Activated CD8-positive, alpha-beta memory T cell treated with anti-CD3 and anti-CD28 coated beads, Interleukin-2, amount 50 U/mL, for 1 hour (primary cell): ENCODE data around the gene OCEL1.
"Not testable (repeated sequence)": the region's sequence is repeated elsewhere in the genome, so short reads cannot be mapped to it uniquely, and the experiment has no call there.

ENCODE experiments used
- DNase-seq: peaks from one replicate; pipeline ENCODE4 v3.0.0-alpha.2; 2020; ENCODE audit errors: extremely low read depth

OCEL1 gene, protein sequence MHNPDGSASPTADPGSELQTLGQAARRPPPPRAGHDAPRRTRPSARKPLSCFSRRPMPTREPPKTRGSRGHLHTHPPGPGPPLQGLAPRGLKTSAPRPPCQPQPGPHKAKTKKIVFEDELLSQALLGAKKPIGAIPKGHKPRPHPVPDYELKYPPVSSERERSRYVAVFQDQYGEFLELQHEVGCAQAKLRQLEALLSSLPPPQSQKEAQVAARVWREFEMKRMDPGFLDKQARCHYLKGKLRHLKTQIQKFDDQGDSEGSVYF

DNA sequence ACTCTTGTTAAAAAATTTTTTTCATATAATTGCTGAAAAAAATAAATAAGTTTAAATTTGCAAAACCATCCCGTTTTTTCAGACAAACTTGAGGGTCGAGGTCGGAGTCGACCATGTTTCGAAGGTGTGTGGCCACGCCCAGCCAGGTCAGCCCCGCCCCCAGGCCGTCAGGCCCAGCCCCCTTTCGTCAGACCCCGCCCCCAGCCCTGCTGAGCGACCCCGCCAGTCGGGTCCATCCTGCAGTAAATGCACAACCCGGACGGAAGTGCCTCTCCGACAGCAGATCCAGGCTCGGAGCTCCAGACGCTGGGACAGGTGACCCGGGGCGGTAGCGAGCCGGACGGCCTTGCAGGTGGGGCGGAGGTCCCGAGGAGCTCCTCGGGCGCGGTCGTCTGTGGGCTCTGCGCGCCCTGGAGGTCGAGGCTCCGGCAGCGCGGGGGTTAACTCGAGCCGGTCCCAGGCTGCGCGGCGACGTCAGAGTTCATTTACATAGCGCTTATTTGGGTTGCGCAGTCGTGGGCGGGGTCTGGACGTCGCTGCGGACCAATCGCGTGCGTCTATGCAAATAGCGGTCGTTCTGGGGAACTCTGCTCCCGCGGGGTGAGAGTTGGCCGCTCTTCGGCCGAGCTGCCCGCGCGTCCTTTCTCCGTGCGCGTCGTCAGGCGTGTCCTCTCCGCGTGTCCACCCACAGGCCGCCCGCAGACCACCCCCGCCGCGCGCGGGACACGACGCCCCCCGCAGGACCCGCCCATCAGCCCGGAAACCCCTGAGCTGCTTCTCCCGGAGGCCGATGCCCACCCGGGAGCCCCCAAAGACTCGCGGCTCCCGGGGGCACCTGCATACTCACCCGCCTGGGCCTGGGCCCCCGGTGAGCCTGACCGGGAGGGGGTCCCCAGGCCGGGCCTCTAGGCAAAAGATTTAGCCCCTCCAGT lies at the start of gene OCEL1:
Gene OCEL1, plus strand, starts transcription at position 225 of the 932 bp plus-strand sequence. Its CDS starts 22 bp downstream, at position 247.
- peak; percentile 92 for DNase-seq

DNA sequence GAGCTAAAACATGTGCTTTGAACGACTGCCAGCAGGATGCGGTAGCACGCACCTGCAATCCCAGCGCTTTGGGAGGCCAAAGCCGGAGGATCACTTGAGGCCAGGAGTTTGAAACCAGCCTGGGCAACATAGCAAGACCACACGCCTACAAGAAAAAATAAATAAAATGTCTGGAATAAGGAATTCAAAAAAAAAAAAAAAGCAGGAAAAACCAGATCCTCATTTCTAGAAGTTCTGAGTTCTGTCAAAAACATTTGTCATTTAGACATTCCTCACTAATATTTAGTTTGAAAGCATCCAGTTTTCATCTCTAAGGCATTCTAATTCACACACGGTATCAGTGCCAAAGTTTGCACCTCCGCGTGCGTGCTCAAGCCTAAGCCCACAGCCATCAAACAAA lies 47.7 kb upstream of the OCEL1 start:
- DNase-seq: no peak

DNA sequence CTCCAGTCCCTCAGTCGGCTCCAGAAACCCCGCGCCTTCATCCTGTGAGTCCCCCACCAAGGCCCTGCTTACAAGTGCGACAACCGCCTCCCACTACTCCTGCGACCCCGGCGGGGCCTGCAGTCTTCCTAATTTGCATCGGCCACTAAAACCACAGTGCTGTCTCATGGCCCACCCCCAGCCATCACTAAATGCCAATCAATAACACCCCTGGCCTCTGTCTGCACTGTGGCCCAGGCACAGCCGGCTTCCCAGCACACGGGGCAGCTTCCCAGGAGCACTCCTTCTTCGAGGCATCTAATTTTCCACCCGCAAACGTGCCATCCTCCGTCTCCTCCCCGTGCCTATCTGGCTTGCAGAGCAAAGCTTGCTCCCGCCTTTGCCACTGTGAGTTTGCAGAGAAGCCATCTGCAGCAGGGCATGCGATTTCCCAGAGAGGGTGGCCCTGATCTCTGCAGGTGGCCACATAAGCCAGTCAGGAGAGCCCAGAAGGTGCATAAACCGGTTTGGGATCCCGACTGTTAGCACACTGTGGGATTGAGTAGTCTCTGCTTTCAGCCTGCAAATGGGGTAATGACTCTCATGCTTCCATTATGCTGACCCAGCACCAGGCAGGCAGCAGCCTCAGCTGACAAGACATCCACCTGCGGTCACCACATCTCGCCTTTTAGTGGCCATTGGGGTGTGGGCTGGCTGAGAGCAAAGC lies 44.9 kb upstream of the OCEL1 start:
- DNase-seq: no peak

DNA sequence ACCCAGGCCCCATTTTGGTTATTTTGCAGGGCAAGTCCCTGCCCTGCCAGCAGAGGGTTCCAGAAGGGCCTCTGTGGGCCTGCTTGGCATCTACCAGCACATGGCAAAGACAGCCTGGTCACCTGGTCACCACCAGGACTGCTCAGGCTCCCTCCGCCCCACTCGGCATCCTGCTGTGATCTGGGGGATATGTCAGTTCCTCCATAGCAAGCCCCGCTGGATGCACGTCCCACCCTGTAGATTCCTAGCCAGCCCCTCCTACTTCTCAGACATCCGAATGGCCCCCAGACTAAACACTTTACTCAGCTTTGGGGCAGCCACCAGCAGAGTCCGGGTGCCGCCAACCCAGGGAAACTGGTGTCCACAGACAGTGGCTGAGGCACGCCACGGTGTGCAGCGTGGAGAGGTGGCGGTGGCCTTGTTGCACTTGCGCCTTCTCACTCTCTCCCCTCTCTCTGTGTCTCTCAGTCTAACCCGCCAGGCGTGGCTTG lies 42.7 kb upstream of the OCEL1 start:
- DNase-seq: no peak

DNA sequence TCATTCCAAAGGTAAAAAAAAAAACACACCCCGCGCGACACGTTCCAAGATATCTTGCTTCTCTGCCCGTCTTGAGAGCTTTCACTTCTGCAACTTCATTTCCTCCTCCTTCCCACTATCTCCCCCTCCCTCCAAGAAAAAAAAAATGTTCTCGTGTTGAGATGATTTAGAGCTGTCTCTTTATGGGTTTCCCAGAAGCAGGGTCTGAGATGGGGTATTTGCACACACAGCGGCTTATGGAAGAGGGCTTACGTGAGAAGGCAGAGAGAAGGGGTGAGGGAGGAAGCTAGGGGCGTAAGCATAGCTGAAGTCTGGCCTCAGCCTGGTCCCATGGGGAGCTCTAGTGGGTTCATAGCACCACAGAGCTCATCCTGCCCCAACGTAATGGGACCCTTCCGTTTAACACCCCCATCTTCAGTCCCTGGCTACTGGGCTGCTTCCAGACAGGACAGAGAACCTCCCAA lies 42.1 kb upstream of the OCEL1 start:
- no peak for DNase-seq

DNA sequence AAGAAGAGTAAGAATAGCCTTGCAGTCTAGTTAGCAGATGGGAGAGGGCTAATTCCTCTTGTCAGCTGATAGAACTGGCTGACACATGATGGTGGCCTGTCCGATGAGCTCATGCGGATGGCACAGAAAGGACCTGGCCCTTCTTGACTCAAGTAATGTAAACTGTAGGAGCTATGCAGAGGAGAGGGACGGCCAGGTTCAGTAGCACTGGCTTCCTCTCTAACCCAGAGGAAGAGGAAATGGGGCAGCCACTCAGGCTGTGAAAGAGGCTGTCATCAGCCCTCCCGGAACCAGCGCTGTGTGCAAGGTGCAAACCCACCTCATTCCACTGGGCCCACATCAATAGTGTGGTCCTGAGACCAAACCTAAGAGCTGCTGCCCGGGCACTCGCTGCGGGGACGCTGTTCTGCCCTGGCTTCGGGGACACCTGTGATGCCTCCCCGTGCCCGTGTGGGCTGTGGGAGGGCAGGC lies 41.6 kb upstream of the OCEL1 start:
- DNase-seq: peak; percentile 43

DNA sequence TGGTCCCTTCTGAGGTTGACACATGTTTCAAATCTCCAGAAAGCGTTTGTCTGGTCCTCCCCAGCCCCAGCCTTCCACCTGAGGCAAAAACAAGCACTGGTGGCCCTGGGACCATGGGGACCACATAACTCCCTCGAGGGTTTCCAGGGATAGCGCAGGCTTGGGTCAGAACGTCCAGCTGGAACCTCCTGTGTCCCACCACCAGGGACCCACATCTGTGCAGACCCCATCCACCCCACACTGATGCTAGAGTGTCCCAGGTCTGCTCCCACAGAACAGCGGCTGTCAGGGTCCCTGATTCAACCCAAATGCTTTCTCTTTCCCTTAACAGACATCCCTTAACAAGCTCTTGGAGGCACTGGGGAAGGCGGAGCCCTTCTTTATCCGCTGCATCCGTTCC lies 40.4 kb upstream of the OCEL1 start:
- no peak for DNase-seq

DNA sequence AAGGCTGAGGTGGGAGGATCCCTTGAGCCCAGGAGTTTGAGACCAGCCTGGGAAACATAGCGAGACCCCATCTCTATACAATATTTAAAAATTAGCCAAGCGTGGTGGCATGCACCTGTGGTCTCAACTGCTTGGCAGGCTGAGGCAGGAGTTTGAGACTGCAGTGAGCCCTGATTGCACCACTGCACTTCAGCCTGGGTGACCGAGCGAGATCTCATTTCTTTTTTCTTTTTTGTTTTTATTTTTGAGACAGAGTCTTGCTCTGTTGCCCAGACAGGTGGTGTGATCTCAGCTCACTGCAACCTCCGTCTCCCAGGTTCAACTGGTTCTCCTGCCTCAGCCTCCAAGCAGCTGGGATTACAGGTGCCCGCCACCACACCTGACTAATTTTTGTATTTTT lies 34.3 kb upstream of the OCEL1 start:
- not testable (repeated sequence) for DNase-seq

DNA sequence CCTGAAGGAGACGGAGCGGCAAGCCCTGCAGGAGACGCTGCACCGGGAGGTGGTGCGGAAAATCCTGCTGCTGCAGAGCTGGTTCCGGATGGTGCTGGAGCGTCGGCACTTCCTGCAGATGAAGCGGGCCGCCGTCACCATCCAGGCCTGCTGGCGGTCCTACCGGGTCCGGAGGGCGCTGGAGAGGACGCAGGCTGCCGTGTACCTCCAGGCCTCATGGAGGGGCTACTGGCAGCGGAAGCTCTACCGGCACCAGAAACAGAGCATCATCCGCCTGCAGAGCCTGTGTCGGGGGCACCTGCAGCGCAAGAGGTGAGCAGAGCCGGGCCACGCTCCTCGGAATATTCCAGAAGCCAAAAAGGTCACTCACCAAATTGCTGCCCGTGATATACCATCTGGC lies 33.3 kb upstream of the OCEL1 start:
- DNase-seq: no peak

DNA sequence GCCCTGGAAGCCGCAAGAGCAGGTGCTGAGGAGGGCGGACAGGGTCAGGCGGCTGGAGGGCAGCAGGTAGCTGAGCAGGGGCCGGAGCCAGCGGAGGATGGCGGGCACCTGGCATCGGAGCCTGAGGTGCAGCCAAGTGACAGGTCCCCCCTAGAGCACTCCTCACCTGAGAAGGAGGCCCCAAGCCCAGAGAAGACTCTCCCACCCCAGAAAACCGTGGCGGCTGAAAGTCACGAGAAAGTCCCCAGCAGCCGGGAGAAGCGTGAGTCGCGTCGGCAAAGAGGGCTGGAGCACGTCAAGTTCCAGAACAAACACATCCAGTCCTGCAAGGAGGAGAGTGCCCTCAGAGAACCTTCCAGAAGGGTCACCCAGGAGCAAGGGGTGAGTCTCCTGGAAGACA lies 31.4 kb upstream of the OCEL1 start:
- no peak for DNase-seq

DNA sequence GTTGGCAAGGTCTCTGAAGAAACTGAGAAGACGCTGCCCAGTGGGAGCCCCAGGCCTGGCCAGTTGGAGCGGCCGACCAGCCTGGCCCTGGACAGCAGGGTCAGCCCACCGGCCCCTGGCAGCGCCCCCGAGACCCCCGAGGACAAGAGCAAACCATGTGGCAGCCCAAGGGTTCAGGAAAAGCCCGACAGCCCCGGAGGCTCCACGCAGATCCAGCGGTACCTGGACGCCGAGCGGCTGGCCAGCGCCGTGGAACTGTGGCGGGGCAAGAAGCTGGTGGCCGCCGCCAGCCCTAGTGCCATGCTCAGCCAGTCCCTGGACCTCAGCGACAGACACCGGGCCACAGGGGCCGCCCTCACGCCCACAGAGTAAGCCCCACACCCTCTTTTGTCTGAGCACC lies 30.9 kb upstream of the OCEL1 start:
- no peak for DNase-seq

DNA sequence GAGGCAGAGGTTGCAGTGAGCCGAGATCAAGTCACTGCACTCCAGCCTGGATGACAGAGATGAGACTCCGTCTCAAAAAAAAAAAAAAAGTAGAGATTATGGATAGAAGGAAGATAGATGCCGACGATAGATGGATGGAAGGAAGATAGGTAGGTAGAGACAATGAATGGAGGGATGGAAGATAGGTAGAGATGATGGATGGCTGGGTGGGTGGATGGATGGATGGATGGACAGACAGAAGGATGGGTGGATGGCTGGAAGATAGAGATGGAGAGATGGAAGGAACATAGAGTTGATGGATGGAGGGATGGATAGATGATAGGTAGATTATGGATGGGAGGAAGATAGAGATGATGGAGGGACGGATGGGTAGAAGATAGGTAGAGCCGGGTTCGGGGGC lies 29.4 kb upstream of the OCEL1 start:
- DNase-seq: no peak

DNA sequence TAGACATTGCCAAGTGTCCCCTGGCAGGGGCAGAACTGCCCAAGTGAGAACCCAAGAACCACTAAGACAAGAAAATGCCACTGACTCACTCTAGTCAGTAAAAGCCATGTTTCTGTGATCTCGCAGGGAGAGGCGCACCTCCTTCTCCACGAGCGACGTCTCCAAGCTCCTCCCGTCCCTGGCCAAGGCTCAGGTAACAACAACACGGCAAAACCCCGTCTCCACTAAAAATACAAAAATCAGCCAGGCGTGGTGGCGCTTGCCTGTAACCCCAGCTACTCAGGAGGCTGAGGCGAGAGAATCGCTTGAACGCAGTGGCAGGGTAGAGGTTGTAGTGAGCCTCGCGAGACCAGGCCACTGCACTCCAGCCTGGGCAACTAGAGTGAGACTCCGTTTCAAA lies 28.4 kb upstream of the OCEL1 start:
- no peak for DNase-seq

DNA sequence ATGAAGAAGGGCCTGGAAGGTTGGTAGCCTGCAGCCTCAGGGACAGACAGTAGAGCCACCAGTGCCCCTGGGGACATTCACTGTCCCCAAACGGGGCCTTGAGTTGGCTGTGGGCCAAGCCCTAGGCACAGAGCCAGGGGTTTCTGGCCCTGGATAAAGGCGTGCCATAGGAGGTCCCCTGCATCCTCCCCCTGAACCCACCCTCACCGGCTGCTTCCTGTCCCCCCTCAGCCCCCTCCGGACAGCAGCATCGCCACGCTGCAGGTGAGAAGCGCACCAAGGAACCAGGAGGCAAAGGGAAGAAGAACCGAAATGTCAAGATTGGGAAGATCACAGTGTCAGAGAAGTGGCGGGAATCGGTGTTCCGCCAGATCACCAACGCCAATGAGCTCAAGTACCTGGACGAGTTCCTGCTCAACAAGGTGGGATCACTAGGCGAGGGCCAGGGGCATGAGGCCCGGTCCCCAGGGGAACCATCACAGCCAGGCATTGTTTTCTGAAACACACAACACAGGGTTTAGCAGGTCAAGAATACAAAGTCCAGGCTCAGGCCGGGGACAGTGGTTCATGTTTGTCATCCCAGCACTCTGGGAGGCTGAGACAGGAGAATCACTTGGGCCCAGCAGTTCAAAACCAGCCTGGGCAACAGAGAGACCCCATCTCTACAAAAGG lies 25.5 kb upstream of the OCEL1 start:
- no peak for DNase-seq

DNA sequence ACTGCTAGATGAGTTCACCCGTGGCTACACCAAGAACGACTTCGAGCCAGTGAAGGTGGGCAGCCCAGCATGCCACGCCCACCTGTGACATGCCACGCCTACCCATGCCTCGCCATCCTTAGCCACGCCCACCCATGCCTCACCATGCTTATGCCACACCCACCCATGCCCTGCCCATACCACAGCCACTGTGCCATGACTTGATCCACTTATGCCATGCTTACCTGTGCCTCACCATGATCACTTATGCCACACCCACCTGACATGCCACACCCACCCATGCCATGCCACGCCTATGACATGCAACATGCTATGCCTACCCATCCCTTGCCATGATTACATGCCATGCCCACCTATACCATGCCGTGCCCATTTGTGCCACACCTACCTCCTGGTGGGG lies 23.8 kb upstream of the OCEL1 start:
- no peak for DNase-seq

DNA sequence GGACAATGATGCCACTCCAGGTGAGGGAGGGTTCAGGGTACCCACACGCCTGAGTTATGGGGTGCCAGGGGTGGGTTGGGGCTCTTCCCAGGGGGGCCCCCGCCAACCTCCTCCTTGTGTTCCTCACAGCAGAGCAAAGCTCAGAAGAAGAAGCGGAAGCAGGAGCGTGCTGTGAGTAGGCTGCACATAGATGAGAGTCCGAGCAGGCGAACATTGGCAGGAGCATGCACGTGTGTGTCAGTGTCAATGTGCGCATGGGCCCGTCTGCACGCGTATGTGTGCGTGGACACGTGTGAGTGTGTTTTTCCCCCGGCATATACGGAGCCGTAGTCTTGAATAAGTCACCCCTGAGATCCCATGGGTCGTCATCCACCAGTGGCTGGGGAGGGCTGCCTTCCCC lies 23.3 kb upstream of the OCEL1 start:
- DNase-seq: no peak

DNA sequence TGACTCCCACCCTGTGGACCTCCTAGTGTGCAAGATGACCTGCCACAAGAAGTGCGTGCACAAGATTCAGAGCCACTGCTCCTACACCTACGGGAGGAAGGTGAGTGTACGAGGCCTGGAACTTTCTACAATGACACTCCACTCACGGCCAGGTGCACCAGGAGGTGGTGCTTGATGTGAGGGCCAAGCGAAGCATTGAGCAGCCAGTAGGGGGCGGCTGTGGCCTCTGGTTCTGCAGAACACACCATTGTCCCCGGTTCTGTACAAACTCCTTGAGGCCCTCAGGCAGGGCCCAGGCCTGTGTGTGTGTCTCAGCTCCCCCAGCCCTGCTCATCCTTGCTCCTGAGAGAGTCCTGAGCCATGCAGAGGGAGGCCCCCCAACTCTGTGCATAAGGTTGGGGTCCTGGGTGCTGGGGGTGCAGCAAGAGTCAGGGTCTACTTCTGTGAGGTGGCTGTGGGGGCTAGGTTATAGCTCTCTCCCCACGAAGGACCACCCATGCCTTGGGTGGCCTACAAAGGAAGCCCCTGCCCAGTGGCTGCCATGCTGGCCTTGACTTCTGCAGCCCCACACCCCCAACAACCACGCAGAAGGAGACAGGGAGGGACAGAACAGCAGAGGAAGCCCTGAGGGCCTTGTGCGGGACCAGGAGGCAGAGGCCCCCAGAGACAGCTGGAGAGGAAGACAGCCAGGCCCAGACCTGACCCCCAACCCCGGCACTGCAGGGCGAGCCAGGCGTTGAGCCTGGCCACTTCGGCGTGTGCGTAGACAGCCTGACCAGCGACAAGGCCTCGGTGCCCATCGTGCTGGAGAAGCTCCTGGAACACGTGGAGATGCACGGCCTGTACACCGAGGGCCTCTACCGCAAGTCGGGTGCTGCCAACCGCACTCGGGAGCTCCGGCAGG lies 20.5 kb upstream of the OCEL1 start:
- no peak for DNase-seq

DNA sequence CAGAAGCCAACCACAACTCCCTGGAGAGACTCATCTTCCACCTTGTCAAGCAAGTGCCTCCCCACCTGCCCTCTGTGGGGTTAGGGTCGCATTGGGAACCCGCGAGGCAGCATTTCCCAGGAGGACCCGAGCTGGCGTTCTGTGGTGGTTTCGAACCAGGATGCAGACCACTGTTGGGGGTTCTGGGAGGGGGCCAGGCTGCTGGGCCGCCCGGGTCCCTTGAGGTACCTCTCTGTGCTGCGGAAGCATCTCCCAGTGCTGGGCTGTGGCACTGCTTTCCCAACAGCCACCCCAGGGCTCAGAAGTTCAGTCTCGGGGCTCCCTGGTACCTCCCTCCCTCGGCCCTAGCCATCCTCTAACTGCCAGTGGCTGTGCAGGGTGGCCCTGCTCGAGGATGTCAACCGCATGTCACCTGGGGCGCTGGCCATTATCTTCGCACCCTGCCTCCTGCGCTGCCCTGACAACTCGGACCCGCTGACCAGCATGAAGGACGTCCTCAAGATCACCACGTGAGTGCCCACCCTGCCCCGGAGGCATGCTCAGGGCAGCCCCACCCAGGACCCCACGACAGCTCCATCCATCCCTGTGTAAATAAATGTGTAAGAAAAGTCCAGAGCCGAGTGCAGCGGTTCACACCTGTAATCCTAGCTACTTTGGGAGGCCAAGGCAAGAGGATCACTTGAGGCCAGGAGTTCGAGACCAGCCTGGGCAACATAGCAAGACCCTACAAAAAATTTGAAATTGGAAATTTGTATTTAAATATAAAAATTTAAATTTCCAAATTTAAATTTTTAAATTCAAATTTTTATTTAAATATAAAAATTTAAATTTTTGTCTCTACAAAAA lies 19.1 kb upstream of the OCEL1 start:
- DNase-seq: no peak
